ENCODE data around the gene OR4P4. TPM values are rescaled to one million over a fixed set of nuclear protein-coding genes. Genes with fewer than 3 reads are reported as not detected.

Gene OR4P4
- polyA plus RNA-seq, 1 donor from 2014 or later: not detected

DNA sequence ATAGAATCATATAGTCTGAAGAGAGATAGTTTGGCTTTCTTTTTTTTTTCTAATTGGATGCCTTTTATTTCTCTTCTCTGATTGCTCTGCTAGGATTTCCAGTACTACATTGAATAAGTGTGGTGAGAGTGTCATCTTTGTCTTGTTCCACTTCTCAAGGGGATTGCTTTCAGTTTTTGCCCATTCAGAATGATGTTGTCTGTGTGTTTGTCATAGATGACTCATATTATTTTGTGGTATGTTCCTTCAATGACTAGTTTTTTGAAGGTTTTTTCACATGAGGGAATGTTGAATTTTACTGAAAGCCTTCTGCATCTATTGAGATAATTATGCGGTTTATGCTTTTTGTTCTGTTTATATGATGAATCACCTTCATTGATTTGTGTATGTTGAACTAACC is 10.4 kb upstream of the OR4P4 start:
- no peaks in the 10 kb centered on the region for H3K9me3 ChIP-seq (ENCODE audit: low read length)
- H3K27ac ChIP-seq (ENCODE audit: low read length): no peak overlapping the region
- H3K79me2 ChIP-seq (replicated peaks; ENCODE audit: insufficient read depth, low read length): no peaks in the 10 kb centered on the region
- no peak overlapping the region for H2AFZ ChIP-seq (ENCODE audit: low read depth, low read length)
- H3K9me2 ChIP-seq (ENCODE audit: insufficient read depth, low read length): no peaks in the 10 kb centered on the region
- no peaks in the 10 kb centered on the region for H4K20me1 ChIP-seq (ENCODE audit: insufficient read depth)
- no peak overlapping the region for H3K4me3 ChIP-seq (ENCODE audit: low read length)
- H3F3A ChIP-seq (ENCODE audit: insufficient read depth, low read length, poor library complexity, severe bottlenecking): no peaks in the 10 kb centered on the region
- H3K27me3 ChIP-seq (ENCODE audit: insufficient read depth, low read depth, low read length): no peaks in the 10 kb centered on the region
- TF ChIP-seq, protein P1, sequence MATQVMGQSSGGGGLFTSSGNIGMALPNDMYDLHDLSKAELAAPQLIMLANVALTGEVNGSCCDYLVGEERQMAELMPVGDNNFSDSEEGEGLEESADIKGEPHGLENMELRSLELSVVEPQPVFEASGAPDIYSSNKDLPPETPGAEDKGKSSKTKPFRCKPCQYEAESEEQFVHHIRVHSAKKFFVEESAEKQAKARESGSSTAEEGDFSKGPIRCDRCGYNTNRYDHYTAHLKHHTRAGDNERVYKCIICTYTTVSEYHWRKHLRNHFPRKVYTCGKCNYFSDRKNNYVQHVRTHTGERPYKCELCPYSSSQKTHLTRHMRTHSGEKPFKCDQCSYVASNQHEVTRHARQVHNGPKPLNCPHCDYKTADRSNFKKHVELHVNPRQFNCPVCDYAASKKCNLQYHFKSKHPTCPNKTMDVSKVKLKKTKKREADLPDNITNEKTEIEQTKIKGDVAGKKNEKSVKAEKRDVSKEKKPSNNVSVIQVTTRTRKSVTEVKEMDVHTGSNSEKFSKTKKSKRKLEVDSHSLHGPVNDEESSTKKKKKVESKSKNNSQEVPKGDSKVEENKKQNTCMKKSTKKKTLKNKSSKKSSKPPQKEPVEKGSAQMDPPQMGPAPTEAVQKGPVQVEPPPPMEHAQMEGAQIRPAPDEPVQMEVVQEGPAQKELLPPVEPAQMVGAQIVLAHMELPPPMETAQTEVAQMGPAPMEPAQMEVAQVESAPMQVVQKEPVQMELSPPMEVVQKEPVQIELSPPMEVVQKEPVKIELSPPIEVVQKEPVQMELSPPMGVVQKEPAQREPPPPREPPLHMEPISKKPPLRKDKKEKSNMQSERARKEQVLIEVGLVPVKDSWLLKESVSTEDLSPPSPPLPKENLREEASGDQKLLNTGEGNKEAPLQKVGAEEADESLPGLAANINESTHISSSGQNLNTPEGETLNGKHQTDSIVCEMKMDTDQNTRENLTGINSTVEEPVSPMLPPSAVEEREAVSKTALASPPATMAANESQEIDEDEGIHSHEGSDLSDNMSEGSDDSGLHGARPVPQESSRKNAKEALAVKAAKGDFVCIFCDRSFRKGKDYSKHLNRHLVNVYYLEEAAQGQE (IDR thresholded peaks at IDR 0.05; ENCODE audit: borderline replicate concordance): no peak
- TF ChIP-seq RAD21 (conservative IDR thresholded peaks at IDR 0.05) (no peak), POLR2AphosphoS5 (IDR thresholded peaks at IDR 0.05) (no peak), MXI1 (conservative IDR thresholded peaks at IDR 0.05; ENCODE audit: poor library complexity, severe bottlenecking) (no peak), SMC3 (conservative IDR thresholded peaks at IDR 0.05; ENCODE audit: poor library complexity) (no peak), TAF1 (IDR thresholded peaks at IDR 0.05; ENCODE audit: low read depth) (no peak), EP300 (conservative IDR thresholded peaks at IDR 0.05; ENCODE audit: poor library complexity, severe bottlenecking) (no peak), EZH2 (IDR thresholded peaks at IDR 0.05; ENCODE audit: borderline replicate concordance, insufficient read depth, low read length, poor library complexity, severe bottlenecking) (no peak)
- TF ChIP-seq, protein P2, sequence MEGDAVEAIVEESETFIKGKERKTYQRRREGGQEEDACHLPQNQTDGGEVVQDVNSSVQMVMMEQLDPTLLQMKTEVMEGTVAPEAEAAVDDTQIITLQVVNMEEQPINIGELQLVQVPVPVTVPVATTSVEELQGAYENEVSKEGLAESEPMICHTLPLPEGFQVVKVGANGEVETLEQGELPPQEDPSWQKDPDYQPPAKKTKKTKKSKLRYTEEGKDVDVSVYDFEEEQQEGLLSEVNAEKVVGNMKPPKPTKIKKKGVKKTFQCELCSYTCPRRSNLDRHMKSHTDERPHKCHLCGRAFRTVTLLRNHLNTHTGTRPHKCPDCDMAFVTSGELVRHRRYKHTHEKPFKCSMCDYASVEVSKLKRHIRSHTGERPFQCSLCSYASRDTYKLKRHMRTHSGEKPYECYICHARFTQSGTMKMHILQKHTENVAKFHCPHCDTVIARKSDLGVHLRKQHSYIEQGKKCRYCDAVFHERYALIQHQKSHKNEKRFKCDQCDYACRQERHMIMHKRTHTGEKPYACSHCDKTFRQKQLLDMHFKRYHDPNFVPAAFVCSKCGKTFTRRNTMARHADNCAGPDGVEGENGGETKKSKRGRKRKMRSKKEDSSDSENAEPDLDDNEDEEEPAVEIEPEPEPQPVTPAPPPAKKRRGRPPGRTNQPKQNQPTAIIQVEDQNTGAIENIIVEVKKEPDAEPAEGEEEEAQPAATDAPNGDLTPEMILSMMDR (IDR thresholded peaks at IDR 0.05; ENCODE audit: poor library complexity, severe bottlenecking): no peak
- no peak overlapping the region for H3K9ac ChIP-seq (ENCODE audit: low read length)
- no peak overlapping the region for H3K4me2 ChIP-seq (ENCODE audit: low read length)
- H3K36me3 ChIP-seq (ENCODE audit: insufficient read depth, low read length): no peaks in the 10 kb centered on the region

DNA sequence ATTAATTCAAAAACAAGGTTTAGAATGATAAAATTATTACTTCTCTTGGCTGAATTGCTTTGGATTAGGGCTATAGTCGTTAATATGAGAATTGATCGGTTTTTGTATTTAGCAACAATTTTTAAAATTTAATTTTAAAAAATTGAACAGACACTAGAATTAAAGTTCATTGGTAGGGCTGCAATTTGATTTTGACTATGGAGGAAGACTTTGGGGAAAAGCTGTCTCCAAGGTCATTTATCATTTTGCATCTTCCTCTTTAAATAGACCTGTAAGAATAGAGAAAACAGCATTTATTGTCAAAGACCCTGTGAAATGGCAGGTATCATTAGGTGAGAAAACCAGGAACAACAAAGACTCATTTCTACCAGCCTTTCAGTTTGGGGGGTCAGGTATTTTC is 13.1 kb downstream of the OR4P4 start, which contains the start of gene OR4S2:
OR4S2 (plus strand) TSS at position 301 of the 400 bp plus-strand sequence. CDS start 2,577 bp downstream, outside the sequence.
- Histone ChIP-seq H3K36me3 (ENCODE audit: insufficient read depth, low read length) (no peaks in the 10 kb centered on the region), H3K4me3 (ENCODE audit: low read length) (no peak within 1 kb of the TSS), H3K9ac (ENCODE audit: low read length) (no peak within 1 kb of the TSS), H3K27me3 (ENCODE audit: insufficient read depth, low read depth, low read length) (no peaks in the 10 kb centered on the region), H3F3A (ENCODE audit: insufficient read depth, low read length, poor library complexity, severe bottlenecking) (no peaks in the 10 kb centered on the region), H3K9me3 (ENCODE audit: low read length) (no peaks in the 10 kb centered on the region), H2AFZ (ENCODE audit: low read depth, low read length) (no peak within 1 kb of the TSS), H3K79me2 (replicated peaks; ENCODE audit: insufficient read depth, low read length) (no peaks in the 10 kb centered on the region), H3K9me2 (ENCODE audit: insufficient read depth, low read length) (no peaks in the 10 kb centered on the region), H3K27ac (ENCODE audit: low read length) (no peak within 1 kb of the TSS), H4K20me1 (ENCODE audit: insufficient read depth) (no peaks in the 10 kb centered on the region), H3K4me2 (ENCODE audit: low read length) (no peak within 1 kb of the TSS)
- TF ChIP-seq POLR2AphosphoS5 (IDR thresholded peaks at IDR 0.05) (no peak), MXI1 (conservative IDR thresholded peaks at IDR 0.05; ENCODE audit: poor library complexity, severe bottlenecking) (no peak), EP300 (conservative IDR thresholded peaks at IDR 0.05; ENCODE audit: poor library complexity, severe bottlenecking) (no peak), TAF1 (IDR thresholded peaks at IDR 0.05; ENCODE audit: low read depth) (no peak), SMC3 (conservative IDR thresholded peaks at IDR 0.05; ENCODE audit: poor library complexity) (no peak), RAD21 (conservative IDR thresholded peaks at IDR 0.05) (no peak), EZH2 (IDR thresholded peaks at IDR 0.05; ENCODE audit: borderline replicate concordance, insufficient read depth, low read length, poor library complexity, severe bottlenecking) (no peak)
- TF ChIP-seq, protein P2 (IDR thresholded peaks at IDR 0.05; ENCODE audit: poor library complexity, severe bottlenecking): no peak
- TF ChIP-seq, protein P1 (IDR thresholded peaks at IDR 0.05; ENCODE audit: borderline replicate concordance): no peak

Measured in neural cell (in vitro differentiated cells).